ENCODE data around the gene TAX1BP3. TPM values are rescaled to one million over a fixed set of nuclear protein-coding genes. Genes with fewer than 3 reads are reported as not detected.
A peak's percentile ranks its signal among the peaks of the same experiment; 100 is the strongest.

Gene TAX1BP3
- total RNA-seq, 1 donor from 2014 or later = 148 TPM

DNA sequence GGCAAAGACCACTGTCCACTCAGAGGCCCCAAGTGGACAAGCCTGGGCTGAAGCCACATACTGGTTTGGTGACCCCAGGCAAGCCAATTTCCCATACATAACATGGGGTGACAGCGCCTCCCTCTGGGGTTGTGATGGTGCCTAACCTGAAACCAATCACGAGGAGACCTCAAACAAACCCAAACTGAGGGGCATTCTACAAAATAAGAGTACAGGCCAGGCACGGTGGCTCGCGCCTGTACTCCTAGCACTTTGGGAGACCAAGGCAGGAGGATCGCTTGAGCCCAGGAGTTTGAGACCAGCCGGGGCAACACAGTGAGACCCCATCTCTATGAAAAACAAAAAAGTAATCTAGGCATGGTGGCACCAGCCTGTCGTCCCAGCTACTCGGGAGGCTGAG, 24.0 kb upstream of the TAX1BP3 start:
- TF ChIP-seq CTCF (IDR thresholded peaks at IDR 0.05; ENCODE audit: unreplicated experiment) = no peak
- no peak for DNase-seq (ENCODE audit: low spot score)
- Mint-ChIP-seq H3K36me3 (ENCODE audit: low read depth, unreplicated experiment) (peaks cover 4% of the 10 kb centered on the region), H3K9me3 (ENCODE audit: unreplicated experiment) (no peaks in the 10 kb centered on the region), H3K4me3 (ENCODE audit: unreplicated experiment) (no peak overlapping the region), H3K27ac (ENCODE audit: unreplicated experiment) (no peak overlapping the region), H3K27me3 (ENCODE audit: unreplicated experiment) (peaks cover 9% of the 10 kb centered on the region), H3K4me1 (ENCODE audit: unreplicated experiment) (peaks cover 4% of the 10 kb centered on the region)

- Mint-ChIP-seq H3K27me3 (ENCODE audit: unreplicated experiment) (peaks cover 9% of the 10 kb centered on the region), H3K9me3 (ENCODE audit: unreplicated experiment) (no peaks in the 10 kb centered on the region)
- no peak for TF ChIP-seq CTCF (IDR thresholded peaks at IDR 0.05; ENCODE audit: unreplicated experiment)
These were observed 23.3 kb upstream of the TAX1BP3 start for GRCh38 chr17:3691617-3692067.

DNA sequence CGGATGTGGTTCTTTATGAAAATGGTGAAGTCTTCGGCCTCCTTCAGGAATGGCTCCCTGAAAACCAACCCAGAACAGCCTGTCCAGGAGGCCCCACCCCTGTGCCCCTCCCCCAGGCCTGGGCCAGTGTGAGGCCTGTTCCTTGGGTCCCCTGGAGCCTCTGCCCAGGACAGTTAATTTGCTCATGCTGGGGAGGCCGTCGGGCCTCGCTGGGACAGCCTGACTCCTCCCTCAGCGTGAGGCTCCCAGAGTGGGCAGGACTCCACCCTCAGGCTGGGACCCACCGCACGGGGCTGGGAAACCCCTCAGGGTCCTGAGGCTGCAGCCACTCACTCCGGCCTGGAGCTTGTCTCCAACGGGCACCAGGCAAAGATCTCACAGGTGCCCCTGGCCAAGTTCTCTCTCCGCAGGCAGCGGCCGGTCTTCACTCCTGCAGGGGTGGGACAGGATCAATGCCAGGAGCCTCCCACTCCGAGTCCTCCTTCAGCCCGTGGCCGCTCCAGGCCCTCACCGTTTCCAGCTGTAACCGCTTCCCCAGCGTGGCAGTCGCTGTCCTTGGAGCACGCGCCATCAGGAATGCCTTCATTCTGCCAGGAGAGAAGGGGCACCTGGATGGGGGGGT, 21.8 kb upstream of the TAX1BP3 start:
- no peak for TF ChIP-seq CTCF (IDR thresholded peaks at IDR 0.05; ENCODE audit: unreplicated experiment)
- Mint-ChIP-seq H3K27ac (ENCODE audit: unreplicated experiment) (no peak overlapping the region), H3K9me3 (ENCODE audit: unreplicated experiment) (no peaks in the 10 kb centered on the region), H3K4me1 (ENCODE audit: unreplicated experiment) (peaks cover 4% of the 10 kb centered on the region), H3K4me3 (ENCODE audit: unreplicated experiment) (no peak overlapping the region), H3K27me3 (ENCODE audit: unreplicated experiment) (peaks cover 9% of the 10 kb centered on the region), H3K36me3 (ENCODE audit: low read depth, unreplicated experiment) (peaks cover 4% of the 10 kb centered on the region)
- DNase-seq (ENCODE audit: low spot score) = no peak

More at GRCh38 chr17:3691617-3692067, 23.3 kb upstream of the TAX1BP3 start:
- DNase-seq (ENCODE audit: low spot score) = no peak
- Mint-ChIP-seq H3K4me1 (ENCODE audit: unreplicated experiment) (peaks cover 4% of the 10 kb centered on the region), H3K36me3 (ENCODE audit: low read depth, unreplicated experiment) (peaks cover 4% of the 10 kb centered on the region), H3K4me3 (ENCODE audit: unreplicated experiment) (no peak overlapping the region), H3K27ac (ENCODE audit: unreplicated experiment) (no peak overlapping the region)

- Mint-ChIP-seq H3K9me3 (ENCODE audit: unreplicated experiment) (no peaks in the 10 kb centered on the region), H3K36me3 (ENCODE audit: low read depth, unreplicated experiment) (peaks cover 4% of the 10 kb centered on the region), H3K27ac (ENCODE audit: unreplicated experiment) (peak overlapping the region; percentile 31), H3K4me1 (ENCODE audit: unreplicated experiment) (peaks cover 4% of the 10 kb centered on the region), H3K4me3 (ENCODE audit: unreplicated experiment) (peak overlapping the region; percentile 11), H3K27me3 (ENCODE audit: unreplicated experiment) (peaks cover 10% of the 10 kb centered on the region)
- TF ChIP-seq CTCF (IDR thresholded peaks at IDR 0.05; ENCODE audit: unreplicated experiment) = no peak
- DNase-seq (ENCODE audit: low spot score) = no peak
These were observed 21.1 kb upstream of the TAX1BP3 start for GRCh38 chr17:3689262-3690093.

- Mint-ChIP-seq H3K4me3 (ENCODE audit: unreplicated experiment) (no peak overlapping the region), H3K4me1 (ENCODE audit: unreplicated experiment) (peaks cover 4% of the 10 kb centered on the region), H3K27me3 (ENCODE audit: unreplicated experiment) (peaks cover 9% of the 10 kb centered on the region), H3K9me3 (ENCODE audit: unreplicated experiment) (no peaks in the 10 kb centered on the region), H3K27ac (ENCODE audit: unreplicated experiment) (no peak overlapping the region), H3K36me3 (ENCODE audit: low read depth, unreplicated experiment) (peaks cover 4% of the 10 kb centered on the region)
- no peak for DNase-seq (ENCODE audit: low spot score)
- no peak for TF ChIP-seq CTCF (IDR thresholded peaks at IDR 0.05; ENCODE audit: unreplicated experiment)
These were observed 20.5 kb upstream of the TAX1BP3 start for GRCh38 chr17:3688852-3689261.
